ENCODE data around the gene DDN. TPM values are rescaled to one million over a fixed set of nuclear protein-coding genes. Genes with fewer than 3 reads are reported as not detected.
A peak's percentile ranks its signal among the peaks of the same experiment; 100 is the strongest.

The DDN gene
- total RNA-seq, 1 experiment from 2014 or later = 0.51 TPM

- TF ChIP-seq, protein P1, sequence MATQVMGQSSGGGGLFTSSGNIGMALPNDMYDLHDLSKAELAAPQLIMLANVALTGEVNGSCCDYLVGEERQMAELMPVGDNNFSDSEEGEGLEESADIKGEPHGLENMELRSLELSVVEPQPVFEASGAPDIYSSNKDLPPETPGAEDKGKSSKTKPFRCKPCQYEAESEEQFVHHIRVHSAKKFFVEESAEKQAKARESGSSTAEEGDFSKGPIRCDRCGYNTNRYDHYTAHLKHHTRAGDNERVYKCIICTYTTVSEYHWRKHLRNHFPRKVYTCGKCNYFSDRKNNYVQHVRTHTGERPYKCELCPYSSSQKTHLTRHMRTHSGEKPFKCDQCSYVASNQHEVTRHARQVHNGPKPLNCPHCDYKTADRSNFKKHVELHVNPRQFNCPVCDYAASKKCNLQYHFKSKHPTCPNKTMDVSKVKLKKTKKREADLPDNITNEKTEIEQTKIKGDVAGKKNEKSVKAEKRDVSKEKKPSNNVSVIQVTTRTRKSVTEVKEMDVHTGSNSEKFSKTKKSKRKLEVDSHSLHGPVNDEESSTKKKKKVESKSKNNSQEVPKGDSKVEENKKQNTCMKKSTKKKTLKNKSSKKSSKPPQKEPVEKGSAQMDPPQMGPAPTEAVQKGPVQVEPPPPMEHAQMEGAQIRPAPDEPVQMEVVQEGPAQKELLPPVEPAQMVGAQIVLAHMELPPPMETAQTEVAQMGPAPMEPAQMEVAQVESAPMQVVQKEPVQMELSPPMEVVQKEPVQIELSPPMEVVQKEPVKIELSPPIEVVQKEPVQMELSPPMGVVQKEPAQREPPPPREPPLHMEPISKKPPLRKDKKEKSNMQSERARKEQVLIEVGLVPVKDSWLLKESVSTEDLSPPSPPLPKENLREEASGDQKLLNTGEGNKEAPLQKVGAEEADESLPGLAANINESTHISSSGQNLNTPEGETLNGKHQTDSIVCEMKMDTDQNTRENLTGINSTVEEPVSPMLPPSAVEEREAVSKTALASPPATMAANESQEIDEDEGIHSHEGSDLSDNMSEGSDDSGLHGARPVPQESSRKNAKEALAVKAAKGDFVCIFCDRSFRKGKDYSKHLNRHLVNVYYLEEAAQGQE (IDR thresholded peaks at IDR 0.05; ENCODE audit: insufficient read depth in 1 of 2, low read depth in 2 of 2, low read length in 1 of 2) = no peak
- 0 out of 2 replicates have a peak, but pooled peaks have one; percentile 25 for TF ChIP-seq CTCF (IDR thresholded peaks at IDR 0.05)
- in situ Hi-C loops (cut with HindIII; ENCODE audit: low pct_unique_long_range_greater_than_20kb, low sequenced_read_pairs) = no loop called here
- CTCF ChIA-PET = interaction anchor here (1.1 to 1.9 kb wide), 2 partner anchors 10 to 15 kb away, joined by 4 to 11 read pairs; no protein-coding TSS in a partner anchor
- H3K4me1 ChIP-seq (ENCODE audit: control insufficient read depth, insufficient read depth, low read length) = peaks cover 12% of the 10 kb centered on the region
- no peaks in the 10 kb centered on the region for H3K27me3 ChIP-seq (ENCODE audit: control insufficient read depth, insufficient read depth, low read length)
- no TSS peak for BruUV-seq (replicated peaks)
- H3K27ac ChIP-seq (ENCODE audit: low read length) = peak overlapping the region; percentile 31; the same call in 1 of the 2 replicates
- H3K36me3 ChIP-seq (ENCODE audit: control insufficient read depth, insufficient read depth, low read length) = no peaks in the 10 kb centered on the region
- intact Hi-C loops (cut with micrococcal nuclease; ENCODE audit: unreplicated experiment) = no loop called here
- DNase-seq (ENCODE audit: low read depth, low spot score) = no peak
- peak; percentile 73 for ATAC-seq
- POLR2A ChIA-PET = interaction anchor here (0.6 to 1.1 kb wide), 3 partner anchors 10 to 14 kb away, joined by 3 to 5 read pairs (median 3); no protein-coding TSS in a partner anchor
- peak overlapping the region; percentile 49 to 71 for H3K4me3 ChIP-seq (ENCODE audit: low read depth in 2 of 2, low read length in 2 of 2)
- H3K9me3 ChIP-seq (ENCODE audit: control insufficient read depth, insufficient read depth, low read depth, low read length) = no peaks in the 10 kb centered on the region
These were observed 1.3 kb downstream of the DDN start for GRCh38 chr12:48997719-48998496.

GRCh38 chr12:48996794-48997718 is 2.1 kb downstream of the DDN start:
- ChIA-PET POLR2A (interaction anchor here (0.6 to 1.1 kb wide), 7 partner anchors 10 to 142 kb away, joined by 3 to 5 read pairs (median 3); no protein-coding TSS in a partner anchor), CTCF (interaction anchor here (0.5 to 1.5 kb wide), 12 partner anchors 9 to 140 kb away, joined by 3 to 8 read pairs (median 4); partner anchors contain the start of gene ARF3)
- no peaks in the 10 kb centered on the region for H3K27me3 ChIP-seq (ENCODE audit: control insufficient read depth, insufficient read depth, low read length)
- H3K4me1 ChIP-seq (ENCODE audit: control insufficient read depth, insufficient read depth, low read length) = peaks cover 12% of the 10 kb centered on the region
- H3K36me3 ChIP-seq (ENCODE audit: control insufficient read depth, insufficient read depth, low read length) = no peaks in the 10 kb centered on the region
- DNase-seq (ENCODE audit: low read depth, low spot score) (no peak), ATAC-seq (peak; percentile 56)
- in situ Hi-C loops (cut with HindIII; ENCODE audit: low pct_unique_long_range_greater_than_20kb, low sequenced_read_pairs) (no loop called here), intact Hi-C loops (cut with micrococcal nuclease; ENCODE audit: unreplicated experiment) (no loop called here)
- TF ChIP-seq TCF7L2 (IDR thresholded peaks at IDR 0.05; ENCODE audit: low read depth, low read length) = peak; percentile 64
- TF ChIP-seq, protein P1 (IDR thresholded peaks at IDR 0.05; ENCODE audit: insufficient read depth in 1 of 2, low read depth in 2 of 2, low read length in 1 of 2) = no peak
- peak; percentile 89 for TF ChIP-seq CTCF (IDR thresholded peaks at IDR 0.05)
- H3K27ac ChIP-seq (ENCODE audit: low read length) = no peak overlapping the region
- H3K4me3 ChIP-seq (ENCODE audit: low read depth in 2 of 2, low read length in 2 of 2) = peak overlapping the region; percentile 14 to 30
- no peaks in the 10 kb centered on the region for H3K9me3 ChIP-seq (ENCODE audit: control insufficient read depth, insufficient read depth, low read depth, low read length)
- no TSS peak for BruUV-seq (replicated peaks)

Data from Panc1 (cell line).